AG09309 (cell line): ENCODE measurements around the gene MARCHF3.

Experiments
- DNase-seq: peaks from one replicate; pipeline ENCODE4 v3.0.0-alpha.2; 2010; ENCODE audit warnings: low read depth
- H3K4me3 ChIP-seq: 2 replicates; pipeline ENCODE4 v1.5.1; 2011; ENCODE audit warnings: mild to moderate bottlenecking, low read depth, low read length, moderate library complexity; ENCODE audit not compliant: control insufficient read depth
- TF ChIP-seq, protein P1 (sequence below): IDR thresholded peaks from 2 replicates; pipeline ENCODE4 v1.5.1; 2011; ENCODE audit warnings: mild to moderate bottlenecking, low read depth, low read length, inconsistent platforms; ENCODE audit not compliant: insufficient read depth, control insufficient read depth; ENCODE audit errors: missing control alignments

The MARCHF3 gene

DNA sequence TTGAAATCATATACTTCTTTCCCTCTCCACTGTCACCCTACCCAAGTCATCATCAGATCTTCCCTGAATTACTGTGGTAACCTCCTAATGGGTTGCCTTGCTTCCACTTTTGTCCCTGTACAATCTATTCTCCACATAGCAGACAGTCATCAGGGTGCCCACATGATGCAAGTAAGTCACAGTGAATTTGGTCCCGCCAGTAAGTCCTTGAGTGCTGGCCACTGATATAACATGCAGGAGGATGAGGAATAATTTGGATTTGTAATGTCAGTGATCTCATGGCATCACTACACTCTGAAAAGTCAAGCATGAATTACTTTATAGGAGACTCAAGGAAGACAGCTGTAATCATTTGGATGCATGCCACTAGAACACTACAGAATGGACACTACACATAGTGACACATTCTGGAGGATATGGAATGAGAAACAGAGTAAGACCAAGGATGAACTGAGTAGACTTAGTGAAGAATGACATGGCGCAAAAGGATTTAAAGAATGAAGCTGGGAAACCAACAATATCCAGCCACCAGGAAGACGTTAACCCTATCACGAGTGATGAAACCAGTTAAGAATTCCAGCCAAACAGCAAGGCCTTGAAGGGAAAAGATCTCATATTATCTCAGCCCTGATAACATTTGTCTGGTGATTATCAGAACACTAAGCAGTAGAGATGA, 28.6 kb downstream of the MARCHF3 start:
- TF ChIP-seq, protein P1, sequence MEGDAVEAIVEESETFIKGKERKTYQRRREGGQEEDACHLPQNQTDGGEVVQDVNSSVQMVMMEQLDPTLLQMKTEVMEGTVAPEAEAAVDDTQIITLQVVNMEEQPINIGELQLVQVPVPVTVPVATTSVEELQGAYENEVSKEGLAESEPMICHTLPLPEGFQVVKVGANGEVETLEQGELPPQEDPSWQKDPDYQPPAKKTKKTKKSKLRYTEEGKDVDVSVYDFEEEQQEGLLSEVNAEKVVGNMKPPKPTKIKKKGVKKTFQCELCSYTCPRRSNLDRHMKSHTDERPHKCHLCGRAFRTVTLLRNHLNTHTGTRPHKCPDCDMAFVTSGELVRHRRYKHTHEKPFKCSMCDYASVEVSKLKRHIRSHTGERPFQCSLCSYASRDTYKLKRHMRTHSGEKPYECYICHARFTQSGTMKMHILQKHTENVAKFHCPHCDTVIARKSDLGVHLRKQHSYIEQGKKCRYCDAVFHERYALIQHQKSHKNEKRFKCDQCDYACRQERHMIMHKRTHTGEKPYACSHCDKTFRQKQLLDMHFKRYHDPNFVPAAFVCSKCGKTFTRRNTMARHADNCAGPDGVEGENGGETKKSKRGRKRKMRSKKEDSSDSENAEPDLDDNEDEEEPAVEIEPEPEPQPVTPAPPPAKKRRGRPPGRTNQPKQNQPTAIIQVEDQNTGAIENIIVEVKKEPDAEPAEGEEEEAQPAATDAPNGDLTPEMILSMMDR = no peak
- DNase-seq = peak; percentile 61
- no peak overlapping the region for H3K4me3 ChIP-seq

DNA sequence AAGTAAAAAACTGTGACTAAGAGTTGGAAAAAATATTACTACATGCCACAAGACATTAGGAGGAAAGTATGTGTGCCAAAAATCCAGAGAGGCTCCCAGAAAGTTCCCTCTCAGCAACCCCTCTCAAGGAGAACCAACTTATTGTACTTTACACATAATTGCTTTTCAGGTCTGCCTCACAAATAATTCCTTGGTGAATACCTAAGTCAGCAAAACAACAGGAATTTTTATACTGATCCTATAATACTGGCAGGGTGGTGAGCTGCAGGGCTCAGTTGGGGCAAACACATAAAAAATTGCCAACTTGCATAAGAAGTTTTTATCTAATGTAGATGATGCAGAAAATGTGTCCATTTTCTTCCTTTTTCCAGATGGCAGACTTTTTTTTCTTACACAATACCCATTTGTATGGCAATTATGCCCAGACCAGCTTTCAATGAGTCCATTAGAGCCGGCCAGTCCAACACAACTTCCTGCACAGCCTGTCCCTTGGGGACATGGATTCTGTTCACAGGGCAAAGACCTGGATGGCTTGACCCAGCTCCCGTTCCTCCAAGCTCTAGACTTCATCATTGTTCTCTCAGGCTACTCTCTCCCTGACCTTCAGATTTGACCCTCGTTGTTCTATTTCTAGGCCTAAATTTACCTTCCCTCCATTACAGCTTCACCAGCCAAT, 31.3 kb downstream of the MARCHF3 start:
- H3K4me3 ChIP-seq = no peak overlapping the region
- TF ChIP-seq, protein P1 = no peak
- DNase-seq = no peak

DNA sequence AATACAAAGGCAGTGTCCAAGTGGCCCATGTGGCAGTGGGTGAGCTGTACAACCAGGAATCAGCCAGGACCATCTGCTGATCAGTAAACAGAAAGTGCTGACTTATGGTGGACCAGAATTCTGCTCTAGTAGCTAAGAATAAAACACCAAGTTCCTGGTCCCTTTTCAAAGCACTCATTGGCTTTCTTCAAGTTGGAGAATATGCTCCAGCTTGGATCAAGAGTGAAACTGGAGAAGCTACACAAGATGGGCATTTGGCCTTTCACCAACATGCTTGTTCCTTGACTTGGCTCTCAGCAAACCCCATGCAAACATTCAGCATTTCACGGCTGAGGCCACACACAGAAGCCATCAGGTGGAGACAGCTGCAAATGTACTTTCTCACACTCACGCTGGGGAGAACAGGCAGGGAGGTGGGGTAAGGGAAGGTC, 32.1 kb downstream of the MARCHF3 start:
- TF ChIP-seq, protein P1 = no peak
- no peak for DNase-seq
- H3K4me3 ChIP-seq = no peak overlapping the region

DNA sequence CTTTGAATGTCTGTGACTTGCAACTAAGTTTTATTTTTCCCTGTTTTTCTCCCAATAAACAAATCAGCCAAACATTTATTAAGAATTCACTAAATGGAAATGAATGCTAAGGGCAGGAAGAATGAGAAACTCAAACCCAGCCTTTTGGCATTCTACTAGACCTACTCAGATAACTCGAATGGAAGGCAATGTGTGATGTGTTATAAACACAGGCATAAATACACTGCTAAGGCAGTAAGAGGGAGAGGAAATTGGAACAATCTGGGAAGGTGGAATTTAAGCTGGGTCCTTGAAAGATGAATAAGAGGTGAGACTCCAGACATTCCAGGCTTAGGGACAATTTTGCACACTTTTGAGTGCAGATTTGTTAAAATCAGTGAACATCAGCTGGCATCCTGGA, 34.7 kb downstream of the MARCHF3 start:
- no peak for DNase-seq
- TF ChIP-seq, protein P1 = no peak

DNA sequence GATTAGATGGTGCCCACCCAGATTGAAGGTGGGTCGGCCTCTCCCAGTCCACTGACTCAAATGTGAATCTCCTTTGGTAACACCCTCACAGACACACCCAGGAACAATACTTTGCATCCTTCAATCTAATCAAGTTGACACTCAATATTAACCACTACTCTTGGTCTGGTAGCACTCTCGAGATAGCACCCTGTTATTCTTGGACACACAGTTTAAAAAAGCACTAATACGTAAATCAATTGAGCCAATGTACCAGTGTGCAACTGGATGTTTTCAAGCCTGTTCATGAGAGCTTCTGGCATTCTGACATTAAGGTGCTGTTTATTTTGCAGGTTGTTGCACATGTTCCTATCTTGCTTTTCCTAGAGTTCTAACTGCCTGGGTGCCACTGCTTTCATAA, 35.3 kb downstream of the MARCHF3 start:
- TF ChIP-seq, protein P1 = no peak
- H3K4me3 ChIP-seq = no peak overlapping the region
- no peak for DNase-seq

More for the DNA sequence above, 34.7 kb downstream of the MARCHF3 start:
- H3K4me3 ChIP-seq = no peak overlapping the region

DNA sequence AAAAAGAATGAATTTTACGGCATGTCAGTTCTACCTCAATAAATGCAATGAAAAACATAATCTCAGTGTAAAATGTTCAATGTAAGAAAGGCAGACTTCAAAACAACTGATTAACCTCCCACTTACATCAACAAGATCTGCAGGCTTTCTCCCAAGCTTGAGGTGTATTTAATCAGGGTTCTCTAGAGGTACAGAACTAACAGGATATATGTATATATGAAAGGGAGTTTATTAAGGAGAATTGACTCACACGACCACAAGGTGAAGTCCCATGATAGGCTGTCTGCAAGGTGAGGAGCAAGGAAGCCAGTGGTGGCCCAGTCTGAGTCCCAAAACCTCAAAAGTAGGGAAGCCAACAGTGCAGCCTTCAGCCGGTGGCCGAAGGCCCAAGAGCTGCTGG, 35.9 kb downstream of the MARCHF3 start:
- TF ChIP-seq, protein P1 = no peak

More for the DNA sequence above, 35.9 kb downstream of the MARCHF3 start:
- DNase-seq = no peak
- H3K4me3 ChIP-seq = no peak overlapping the region
